Left renal pelvis (tissue), 4 donors: ENCODE measurements around the gene NUP62. TPM values are rescaled to one million over a fixed set of nuclear protein-coding genes. Genes with fewer than 3 reads are reported as not detected.

ENCODE experiments used
- DNase-seq, 4 donors: peaks; one replicate each; pipeline ENCODE4 v3.0.0-alpha.2; 2013; ENCODE audit warnings: low read depth in 4 of 4, low spot score in 3 of 4
- polyA plus RNA-seq, 4 donors: library from polyadenylated mRNA; unstranded; fragments of 120-200 nt; gene quantifications; one replicate each; pipeline ENCODE4 v1.2.1, GENCODE V29; 2013; ENCODE audit not compliant: insufficient read length in 4 of 4

The NUP62 gene
- polyA plus RNA-seq, 4 donors, result 59.6 to 72.0 (median 61.1) TPM

DNA sequence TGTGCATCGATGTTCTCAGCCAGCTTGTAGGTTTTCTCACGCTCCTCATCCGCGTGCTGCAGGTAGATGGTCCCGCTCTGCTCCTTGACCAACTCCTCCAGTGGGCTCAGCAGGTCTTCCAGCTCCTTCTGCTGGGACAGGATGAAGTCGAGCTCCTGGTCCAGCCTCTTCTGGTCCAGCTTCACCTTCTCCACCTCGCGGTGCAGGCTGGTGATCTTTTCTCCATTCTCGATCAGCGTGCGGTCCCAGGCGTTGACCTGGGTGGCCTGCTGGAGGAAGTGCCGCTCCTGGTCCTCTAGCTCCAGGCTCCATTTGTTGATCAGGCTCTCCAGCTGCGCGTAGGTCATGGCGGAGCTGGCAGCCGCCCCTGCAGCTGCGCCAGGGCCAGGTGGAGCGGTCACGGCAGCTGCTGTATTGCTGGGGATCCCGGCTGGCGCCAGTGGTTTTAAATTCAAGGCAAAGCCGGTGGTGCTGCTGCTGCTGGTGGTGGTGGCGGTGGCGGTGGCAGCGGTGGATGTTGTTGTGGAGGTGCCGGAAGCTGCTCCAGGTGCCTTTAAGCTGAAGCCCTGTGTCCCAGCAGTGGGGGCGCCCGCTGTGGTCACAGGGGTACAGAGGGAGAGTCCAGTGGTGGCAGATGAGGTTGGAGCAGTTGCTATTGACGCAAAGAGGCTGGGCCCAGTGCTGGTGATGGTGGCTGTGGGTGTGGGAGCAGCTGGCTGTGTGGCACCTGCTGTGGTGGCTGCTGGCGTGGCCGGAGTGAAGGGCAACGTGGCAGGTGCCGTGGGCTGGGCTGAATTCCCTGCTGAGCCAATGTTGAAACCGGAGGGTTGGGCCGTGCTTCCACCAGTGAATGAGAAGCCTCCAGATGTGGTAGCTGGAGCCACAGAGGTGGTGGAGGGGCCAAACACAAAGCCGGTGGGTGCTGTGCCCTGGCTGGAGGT lies 20.6 kb downstream of the NUP62 start:
- no peak for DNase-seq

- no peak for DNase-seq
These were observed 21.4 kb downstream of the NUP62 start for GRCh38 chr19:49907745-49908446.

- DNase-seq, result no peak
These were observed 22.3 kb downstream of the NUP62 start for GRCh38 chr19:49906879-49907564.

- no peak for DNase-seq
These were observed 25.2 kb downstream of the NUP62 start for GRCh38 chr19:49904136-49904535.

DNA sequence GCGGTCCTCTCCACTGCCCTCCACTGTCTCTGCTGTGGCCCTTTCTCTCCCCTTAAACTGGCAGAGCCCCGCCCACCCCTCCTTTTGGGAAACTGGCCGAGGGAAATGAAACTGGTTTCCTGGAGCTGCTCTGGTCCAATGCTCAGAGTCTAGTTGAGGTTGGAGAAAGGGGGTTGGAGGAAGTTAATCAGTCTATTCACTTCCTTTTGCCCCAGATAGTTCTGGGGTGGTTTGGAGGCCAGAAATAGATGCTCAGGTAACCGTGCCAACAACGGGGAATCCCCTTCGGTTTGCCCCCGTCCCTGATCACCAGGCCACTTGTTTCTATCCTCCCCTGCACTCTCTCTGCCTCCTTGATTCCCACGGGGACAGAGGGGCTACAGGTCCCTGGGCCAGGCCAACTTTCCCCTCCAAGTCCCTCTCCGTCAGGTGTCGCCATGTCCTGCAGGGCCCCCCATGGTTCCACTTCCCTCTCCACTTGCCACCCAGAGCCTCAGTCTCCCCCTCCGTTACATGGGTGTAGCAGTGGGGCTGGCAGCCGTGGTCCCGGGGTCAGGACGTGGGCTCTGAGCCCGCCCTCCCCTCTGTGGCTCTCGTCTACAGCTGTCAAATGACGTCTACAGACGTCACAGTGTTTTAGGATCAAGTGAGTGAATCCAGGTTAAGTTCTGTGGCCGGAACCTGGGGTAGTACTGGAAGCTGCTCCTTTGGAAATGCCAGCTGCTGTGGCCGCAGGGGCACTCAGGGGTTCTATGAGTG lies 32.3 kb downstream of the NUP62 start, which contains the start of gene IL4I1:
Gene IL4I1 (minus strand): TSS at position 25 of the 759 bp plus-strand sequence. CDS start 727 bp downstream, outside the sequence.
- no peak for DNase-seq

DNA sequence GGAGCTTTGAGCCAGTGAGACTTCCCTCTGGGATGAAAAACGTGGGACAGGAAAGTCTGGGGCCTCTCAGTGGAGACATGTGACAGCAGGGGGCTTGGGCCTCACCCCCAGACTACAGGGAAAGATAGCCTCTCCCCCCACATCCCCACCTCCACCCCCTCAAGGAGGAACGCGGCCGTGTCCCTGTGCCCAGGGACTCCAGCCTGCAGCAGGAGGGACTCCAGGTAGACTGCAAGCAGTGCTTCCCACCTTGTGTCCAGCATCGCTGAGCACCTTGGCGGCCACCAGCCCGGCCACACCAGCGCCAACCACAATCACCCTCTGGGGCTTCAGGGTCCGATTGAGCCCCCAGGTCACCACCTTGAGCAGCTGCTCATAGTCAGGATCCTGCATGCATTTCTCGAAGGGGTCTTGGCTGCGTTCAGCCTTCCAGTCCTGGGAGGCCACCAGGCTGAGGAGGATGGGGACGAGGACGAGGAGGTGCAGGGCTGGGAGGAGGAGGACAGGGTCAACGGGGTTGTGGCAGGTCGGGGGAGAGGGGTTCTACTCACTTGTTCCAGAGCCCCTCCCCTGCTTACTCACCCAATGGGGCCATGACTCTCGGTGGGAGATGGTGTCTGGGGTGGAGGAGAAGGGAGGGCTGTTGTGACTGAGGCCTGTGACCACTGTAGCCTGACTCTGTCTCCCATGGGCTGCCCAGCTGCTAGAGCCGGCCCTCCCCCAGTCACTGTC lies 33.6 kb downstream of the NUP62 start:
- DNase-seq, result no peak

GRCh38 chr19:49894879-49895565 lies 34.3 kb downstream of the NUP62 start:
- DNase-seq, result no peak

DNA sequence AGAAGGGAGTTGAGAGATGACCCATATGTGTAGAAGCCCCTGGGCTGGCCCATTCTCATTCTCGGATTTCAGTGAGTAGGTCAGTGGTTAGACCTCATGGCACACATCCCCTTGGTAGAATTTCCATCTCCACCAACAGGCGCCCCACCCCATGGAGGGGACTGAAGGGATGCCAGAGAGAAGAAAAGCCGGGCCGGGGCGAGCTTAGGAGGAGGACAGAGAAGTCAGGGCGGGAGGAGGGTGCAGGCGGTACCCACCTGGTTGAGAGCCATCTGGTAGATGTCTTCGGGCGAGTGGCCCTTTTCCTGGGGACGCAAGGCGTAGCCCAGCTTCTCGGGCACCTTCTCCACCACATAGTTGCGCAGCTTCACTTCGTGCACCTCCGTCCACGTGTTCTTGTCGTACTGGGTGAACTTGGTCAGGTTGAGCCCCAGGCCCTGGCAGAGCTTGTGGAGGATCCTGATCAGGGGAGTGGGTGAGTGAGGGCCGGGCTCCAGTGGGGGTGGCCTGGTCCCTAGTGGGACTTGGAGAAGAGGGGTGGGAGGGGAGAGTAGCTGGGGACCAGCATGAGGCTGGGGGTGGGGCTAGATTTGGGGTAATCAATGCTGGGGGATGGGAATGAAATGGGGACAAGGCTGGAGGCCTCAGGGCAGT lies 35.2 kb downstream of the NUP62 start:
- no peak for DNase-seq

GRCh38 chr19:49892716-49893115 lies 36.6 kb downstream of the NUP62 start:
- DNase-seq, result no peak

GRCh38 chr19:49891393-49891792 lies 37.9 kb downstream of the NUP62 start:
- no peak for DNase-seq

GRCh38 chr19:49890349-49891311 lies 38.7 kb downstream of the NUP62 start:
- no peak for DNase-seq

DNA sequence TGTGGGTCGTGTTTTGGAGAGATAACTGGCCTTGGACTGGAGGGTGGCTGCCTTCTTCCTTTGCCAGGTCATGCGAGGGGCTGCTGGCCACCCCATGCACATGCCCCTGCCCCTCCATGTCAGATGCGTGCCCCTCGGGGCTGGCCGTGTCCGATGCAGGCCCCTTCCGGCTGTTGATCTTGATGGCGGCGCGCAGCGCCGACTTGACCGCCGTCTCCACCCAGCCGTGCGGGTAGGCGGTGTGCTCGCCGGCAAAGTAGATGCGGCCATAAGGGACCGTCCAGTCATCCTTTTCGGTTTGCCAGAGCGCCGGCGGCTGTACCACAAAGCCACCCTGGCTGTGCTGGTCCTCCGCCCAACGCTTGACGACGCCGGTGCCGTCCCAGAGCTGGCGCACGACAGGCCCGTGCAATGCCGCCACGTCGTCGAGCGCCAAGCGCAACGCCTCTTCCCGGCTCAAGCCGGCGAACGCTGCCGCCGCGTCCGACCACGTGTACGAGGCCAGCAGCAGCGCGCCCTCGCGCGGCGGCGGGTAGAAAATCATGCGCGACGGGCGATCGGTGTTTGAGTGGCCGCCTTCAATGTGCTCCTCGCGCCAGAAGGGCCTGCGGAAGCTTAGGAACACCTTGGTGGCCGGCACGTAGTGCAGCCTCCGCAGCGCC lies 39.5 kb downstream of the NUP62 start:
- DNase-seq, result peak in 1 of 4 donors; percentile 69

- DNase-seq, result no peak
These were observed 40.1 kb downstream of the NUP62 start for GRCh38 chr19:49889038-49889686.

DNA sequence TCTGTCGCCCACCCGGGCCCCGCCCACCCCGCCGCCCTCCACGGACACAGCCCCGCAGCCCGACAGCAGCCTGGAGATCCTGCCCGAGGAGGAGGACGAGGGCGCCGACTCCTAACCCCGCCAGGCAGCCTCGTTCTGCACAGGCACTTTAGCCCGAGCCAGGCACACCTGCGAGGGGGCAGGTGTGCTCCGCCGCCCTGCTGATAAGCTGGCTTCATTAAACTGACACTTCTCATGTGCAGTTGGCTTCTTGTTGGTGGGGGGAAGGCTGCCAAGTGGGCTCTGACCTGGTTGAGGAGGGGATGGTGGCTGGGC lies 40.8 kb downstream of the NUP62 start:
- DNase-seq, result no peak

DNA sequence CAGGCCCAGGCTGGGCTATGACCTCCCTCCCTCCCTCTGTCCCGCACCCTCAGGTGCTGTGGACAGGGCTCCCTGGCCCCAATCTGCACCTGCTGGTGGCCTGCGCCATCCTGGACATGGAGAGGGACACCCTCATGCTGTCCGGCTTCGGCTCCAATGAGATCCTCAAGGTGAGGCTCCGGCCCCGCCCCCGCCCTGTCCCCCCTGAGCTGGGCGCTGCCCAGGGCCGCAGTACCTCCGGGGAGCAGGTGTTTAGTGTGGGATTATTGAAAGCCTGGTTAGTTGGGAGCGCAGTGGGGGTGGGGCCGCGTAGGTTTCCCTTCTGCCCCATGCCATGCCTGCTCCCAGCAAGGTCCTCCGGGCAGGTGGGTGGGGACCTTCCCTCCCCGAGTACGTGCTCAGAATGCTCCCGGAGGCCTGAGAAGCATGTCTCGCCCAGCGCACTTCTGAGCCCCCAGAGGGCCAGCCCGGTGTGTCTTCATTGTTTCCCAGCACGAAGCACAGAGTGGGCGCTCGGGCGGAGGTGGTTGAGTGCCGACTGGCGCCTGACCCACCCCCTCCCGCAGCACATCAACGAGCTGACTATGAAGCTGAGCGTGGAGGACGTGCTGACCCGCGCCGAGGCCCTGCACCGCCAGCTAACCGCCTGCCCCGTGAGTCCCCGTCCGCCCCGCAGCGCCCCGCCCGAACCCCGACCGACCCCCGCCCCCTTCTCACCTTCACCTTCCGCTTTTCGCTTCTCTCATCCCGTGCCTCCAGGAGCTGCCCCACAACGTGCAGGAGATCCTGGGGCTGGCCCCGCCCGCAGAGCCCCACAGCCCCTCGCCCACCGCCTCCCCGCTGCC lies 41.4 kb downstream of the NUP62 start:
- DNase-seq, result no peak
